Central memory CD4-positive, alpha-beta T cell (primary cell): ENCODE results near the gene CARS1.
A peak's percentile ranks its signal among the peaks of the same experiment; 100 is the strongest.

ENCODE experiments used
- DNase-seq: peaks from one replicate; pipeline ENCODE4 v3.0.0; 2022

Gene CARS1

GRCh38 chr11:3037040-3037944 lies 19.9 kb downstream of the CARS1 start:
- peak; percentile 40 for DNase-seq

GRCh38 chr11:3036419-3036818 lies 20.8 kb downstream of the CARS1 start:
- no peak for DNase-seq

GRCh38 chr11:3035333-3035732 lies 21.9 kb downstream of the CARS1 start:
- DNase-seq = no peak

GRCh38 chr11:3030289-3031070 lies 26.7 kb downstream of the CARS1 start:
- no peak for DNase-seq

- no peak for DNase-seq
These were observed 28.4 kb downstream of the CARS1 start for GRCh38 chr11:3028813-3029212.

GRCh38 chr11:3026803-3027202 lies 30.4 kb downstream of the CARS1 start:
- no peak for DNase-seq

- no peak for DNase-seq
These were observed 34.2 kb downstream of the CARS1 start for GRCh38 chr11:3022982-3023381.

GRCh38 chr11:3022300-3022967 lies 34.8 kb downstream of the CARS1 start:
- DNase-seq = no peak

- DNase-seq = peak; percentile 29
These were observed 36.1 kb downstream of the CARS1 start for GRCh38 chr11:3021125-3021524.

- DNase-seq = no peak
These were observed 37.2 kb downstream of the CARS1 start for GRCh38 chr11:3020011-3020410.

- no peak for DNase-seq
These were observed 38.6 kb downstream of the CARS1 start for GRCh38 chr11:3018596-3018995.

GRCh38 chr11:3016861-3017260 lies 40.4 kb downstream of the CARS1 start:
- DNase-seq = no peak

- DNase-seq = no peak
These were observed 41.4 kb downstream of the CARS1 start for GRCh38 chr11:3015796-3016195.

GRCh38 chr11:3014943-3015342 lies 42.3 kb downstream of the CARS1 start:
- no peak for DNase-seq

GRCh38 chr11:3014057-3014938 lies 42.9 kb downstream of the CARS1 start:
- peak; percentile 91 for DNase-seq

- DNase-seq = no peak
These were observed 45.0 kb downstream of the CARS1 start for GRCh38 chr11:3011891-3012885.

GRCh38 chr11:3010521-3011275 lies 46.5 kb downstream of the CARS1 start:
- no peak for DNase-seq

GRCh38 chr11:3010004-3010403 lies 47.2 kb downstream of the CARS1 start:
- DNase-seq = no peak

GRCh38 chr11:3009481-3009880 lies 47.7 kb downstream of the CARS1 start:
- DNase-seq = no peak

GRCh38 chr11:3008746-3009336 lies 48.4 kb downstream of the CARS1 start:
- DNase-seq = no peak
